HG03097 (cell line): ENCODE data around the gene ADIPOR2.
"Not testable (repeated sequence)": the region's sequence is repeated elsewhere in the genome, so short reads cannot be mapped to it uniquely, and the experiment has no call there.

ENCODE experiments used
- ATAC-seq: cut with Tn5 transposase; IDR thresholded peaks from one replicate; pipeline ENCODE4 v1.9.1; 2021; ENCODE audit not compliant: unreplicated experiment, low FRiP score

The ADIPOR2 gene

DNA sequence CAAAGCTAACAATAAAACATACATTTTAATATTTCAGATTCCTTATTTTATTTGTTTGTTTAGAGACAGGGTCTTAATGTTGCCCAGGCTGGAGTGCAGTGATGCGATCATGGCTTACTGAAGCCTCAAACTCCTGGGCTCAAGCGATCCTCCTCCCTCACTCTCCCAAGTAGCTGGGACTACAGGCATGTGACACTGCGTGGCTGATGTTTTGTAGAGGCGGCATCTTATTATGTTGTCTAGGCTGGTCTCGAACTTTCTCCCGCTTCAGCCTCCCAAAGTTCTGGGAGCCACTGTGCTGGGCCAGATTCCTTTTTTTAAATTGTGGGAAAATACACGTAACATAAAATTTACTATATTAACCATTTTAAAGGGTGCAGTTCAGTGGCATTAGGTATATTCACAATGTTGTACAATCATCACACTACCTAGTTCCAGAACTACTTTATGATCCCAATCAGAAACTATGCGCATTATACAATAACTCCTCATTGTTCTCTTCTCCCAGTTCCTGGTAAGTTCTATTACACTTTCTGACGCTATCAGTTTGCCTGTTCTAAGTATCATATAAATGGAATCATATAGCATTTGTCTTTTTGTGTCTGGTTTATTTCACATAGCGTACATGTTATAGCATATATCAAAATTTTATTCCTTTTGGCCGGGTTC lies 40.3 kb downstream of the ADIPOR2 start:
- ATAC-seq: no peak

GRCh38 chr12:1731688-1732078 lies 40.8 kb downstream of the ADIPOR2 start:
- ATAC-seq: not testable (repeated sequence)

DNA sequence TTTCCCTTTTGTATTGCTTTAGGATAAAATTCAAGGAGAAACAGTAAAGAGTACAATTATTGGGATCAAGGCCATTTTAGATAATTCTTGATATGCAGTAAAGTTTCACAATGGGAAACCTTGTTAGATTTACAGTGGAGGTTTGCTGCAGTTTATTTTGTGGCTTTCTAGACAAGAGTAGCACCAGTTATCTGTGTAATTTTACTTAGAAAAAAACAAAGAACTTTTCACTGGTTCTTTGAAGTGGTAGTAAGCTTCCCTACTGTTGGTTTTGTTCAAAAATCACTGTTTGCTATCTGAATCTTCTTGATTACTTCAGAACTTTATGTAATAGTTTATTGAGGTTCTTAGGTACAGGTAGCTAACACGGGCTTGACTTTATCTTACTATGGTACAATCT lies 42.0 kb downstream of the ADIPOR2 start:
- ATAC-seq: no peak

GRCh38 chr12:1733712-1734111 lies 42.8 kb downstream of the ADIPOR2 start:
- ATAC-seq: not testable (repeated sequence)

- no peak for ATAC-seq
Measured at GRCh38 chr12:1737652-1738286, 46.9 kb downstream of the ADIPOR2 start.

DNA sequence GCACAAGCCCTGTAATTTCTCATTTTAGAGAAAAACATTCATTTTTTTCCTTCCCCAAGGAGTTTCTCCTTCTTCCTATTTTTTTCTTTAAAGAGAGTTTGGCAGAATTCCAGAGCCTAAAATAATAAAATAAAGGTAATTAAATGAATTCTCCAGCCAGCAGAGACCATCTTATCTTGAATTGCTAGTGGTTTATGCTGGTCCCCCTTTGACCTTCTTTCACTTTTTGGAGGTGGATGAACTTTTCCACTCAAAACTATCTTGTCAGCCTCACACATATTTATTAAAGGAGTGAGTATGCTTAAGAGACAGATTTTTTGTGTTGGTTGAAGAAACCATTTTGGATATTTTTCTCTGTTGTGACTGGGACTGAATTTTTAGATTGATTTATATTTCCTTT lies 47.6 kb downstream of the ADIPOR2 start:
- ATAC-seq: no peak

DNA sequence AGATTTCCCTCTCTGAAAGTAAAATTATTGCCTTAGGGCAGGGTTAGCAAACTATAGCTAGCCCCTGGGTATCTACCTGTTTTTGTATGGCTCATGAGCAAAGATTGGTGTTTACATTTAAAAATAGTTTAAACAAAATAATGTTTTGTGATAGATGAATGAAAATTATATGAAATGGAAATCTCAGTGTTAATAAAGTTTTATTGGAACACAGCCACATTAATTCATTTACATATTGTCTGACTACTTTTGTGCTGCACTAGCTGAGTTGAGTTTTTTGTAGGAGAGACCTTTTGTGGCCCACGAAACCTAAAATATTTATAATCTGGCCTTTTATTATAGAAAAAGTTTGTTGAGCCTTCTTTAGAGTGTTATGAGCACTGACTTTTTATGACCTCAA lies 48.5 kb downstream of the ADIPOR2 start:
- ATAC-seq: no peak

GRCh38 chr12:1740161-1740948 lies 49.5 kb downstream of the ADIPOR2 start:
- ATAC-seq: no peak

DNA sequence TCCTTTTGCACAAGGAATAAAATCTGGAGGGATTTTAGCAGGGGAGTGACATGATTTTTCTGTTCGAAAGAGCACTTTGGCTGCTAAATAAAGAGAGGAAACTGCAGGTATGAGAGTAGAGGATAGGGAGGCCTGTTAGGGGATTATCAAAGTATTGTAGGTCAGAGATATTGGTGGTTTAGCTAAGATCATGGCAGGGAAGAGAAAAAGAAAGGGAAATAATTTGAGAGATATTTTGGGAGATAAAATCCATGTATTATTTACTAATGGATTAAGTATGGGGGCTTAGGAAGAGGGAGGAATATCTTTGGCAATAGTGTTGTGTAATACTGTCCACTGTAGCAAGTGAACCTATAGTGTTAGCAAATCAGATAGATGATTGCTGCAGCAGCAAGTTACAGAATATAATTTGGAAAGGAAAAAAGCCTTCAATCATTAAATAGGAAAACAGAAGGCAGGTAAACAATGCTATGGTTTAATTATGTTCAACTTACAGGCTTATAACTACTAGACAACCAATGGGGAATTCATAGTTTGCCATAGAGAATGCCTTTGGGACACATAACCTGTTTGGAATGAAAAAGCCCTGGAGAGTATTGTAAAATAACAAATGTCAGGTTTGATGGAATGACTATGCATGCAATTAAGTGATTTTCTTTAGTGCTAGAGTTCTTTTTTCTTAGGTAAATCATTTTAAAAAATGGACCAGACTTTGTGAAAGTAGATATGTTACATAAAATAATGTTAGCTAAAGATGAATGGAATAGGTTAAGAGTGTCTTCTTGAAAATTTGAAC lies 50.5 kb downstream of the ADIPOR2 start:
- ATAC-seq: no peak

DNA sequence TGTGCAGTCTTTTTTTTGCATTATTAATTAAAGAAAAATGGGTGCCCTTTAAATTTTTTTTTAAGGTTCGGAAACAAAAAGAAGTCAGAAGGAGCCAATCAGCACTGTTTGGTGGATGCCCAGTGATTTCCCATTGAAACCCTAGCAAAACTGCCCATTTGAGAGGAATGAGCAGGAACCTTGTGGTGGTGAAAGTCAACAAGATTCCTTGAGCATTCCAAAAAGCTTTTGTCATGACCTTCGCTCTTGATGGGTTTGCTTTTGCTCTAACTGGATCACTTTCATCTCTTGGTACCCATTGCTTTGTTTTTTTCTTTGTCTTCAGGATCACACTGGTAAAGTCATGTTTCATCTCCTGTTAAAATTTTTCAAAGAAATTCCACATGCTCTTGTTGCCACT lies 54.1 kb downstream of the ADIPOR2 start:
- no peak for ATAC-seq

DNA sequence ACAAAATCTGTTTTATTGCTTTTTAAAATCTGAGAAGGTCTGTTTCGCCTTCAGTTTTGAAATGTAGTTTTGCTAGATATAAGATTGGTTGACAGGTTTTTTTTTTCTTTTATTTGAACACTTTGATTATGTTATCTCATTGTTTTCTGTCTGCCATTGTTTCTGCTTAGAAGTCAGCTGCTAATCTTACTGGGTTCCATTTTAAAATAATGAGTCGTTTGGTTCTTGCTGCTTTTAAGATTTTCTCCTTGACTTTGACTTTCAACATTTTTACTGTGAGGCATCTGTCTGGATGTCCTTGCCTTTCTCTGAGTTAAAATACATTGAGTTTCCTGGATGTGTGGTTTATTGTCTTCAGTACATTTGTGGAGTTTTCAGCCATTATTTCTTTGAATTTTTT lies 56.7 kb downstream of the ADIPOR2 start:
- no peak for ATAC-seq

DNA sequence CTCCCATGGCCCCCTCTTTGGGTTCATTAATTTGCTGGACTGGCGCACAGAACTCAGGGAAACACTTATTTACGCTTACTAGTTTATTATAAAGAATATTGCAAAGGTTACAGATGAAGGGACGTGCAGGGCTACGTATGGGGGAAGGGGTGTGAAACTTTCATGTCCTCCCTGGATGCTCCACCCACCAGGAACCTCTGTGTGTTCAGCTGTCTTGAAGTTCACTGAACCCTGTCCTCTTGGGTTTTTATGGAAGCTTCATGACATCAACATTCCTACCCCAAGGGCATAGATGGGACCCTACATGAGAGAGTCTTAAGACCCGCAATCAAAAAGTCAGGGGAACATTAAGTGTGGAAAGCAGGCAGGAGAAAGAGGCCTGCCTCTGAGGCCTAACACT lies 58.1 kb downstream of the ADIPOR2 start:
- ATAC-seq: no peak

- ATAC-seq: no peak
Measured at GRCh38 chr12:1750300-1750699, 59.4 kb downstream of the ADIPOR2 start.

- no peak for ATAC-seq
Measured at GRCh38 chr12:1758376-1758775, 67.5 kb downstream of the ADIPOR2 start.

DNA sequence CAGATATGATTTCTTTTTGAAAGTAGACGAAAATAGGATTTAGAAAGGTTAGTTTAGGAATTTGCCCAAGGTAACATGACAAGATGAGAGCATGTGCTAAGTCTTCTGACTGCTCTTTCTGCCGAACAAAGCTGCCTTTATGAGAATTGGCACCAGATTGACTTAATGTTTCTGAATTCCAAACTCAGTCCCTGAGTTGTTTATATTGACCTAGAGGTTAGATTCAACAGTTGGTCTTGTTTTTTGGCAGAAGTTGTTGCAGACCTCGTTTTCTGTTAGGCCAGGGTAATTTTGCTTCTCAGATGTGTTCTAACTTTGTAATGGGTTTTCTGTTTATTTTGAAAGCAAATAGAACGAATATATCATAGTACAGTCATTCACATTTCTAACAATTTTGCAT lies 68.0 kb downstream of the ADIPOR2 start:
- no peak for ATAC-seq

DNA sequence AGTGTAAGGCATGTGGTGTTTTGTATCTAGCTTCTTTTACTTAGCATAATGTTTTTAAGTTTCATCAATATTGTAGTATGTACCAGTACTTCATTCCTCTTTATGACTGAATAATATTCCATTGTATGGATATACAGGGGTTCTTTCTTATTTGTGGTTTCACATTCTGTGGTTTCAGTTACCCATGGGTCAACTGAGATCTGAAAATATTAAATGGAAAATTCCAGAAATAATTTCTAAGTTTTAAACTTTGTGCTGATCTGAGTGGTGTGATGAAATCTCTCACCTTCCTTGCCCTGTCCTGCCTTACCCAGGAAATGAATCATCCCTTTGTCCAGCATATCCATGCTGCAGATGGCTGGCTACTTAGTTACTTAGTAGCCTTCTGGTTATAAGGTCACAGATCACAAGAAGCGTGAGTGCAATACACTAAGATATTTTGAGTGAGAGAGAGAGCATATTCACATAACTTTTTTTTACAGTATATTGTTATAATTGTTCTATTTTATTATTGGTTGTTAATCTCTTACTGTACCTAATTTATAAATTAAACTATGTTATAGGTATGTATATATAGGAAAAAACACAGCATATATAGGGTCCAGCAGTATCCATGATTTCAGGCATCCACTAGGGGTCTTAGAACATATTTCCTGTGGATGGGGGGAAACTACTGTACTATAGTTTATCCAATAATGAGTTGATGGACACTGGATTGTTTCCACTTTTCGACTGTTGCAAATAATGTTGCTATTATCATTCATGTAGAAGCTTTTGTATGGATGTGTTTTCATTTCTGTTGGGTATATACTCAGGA lies 69.9 kb downstream of the ADIPOR2 start:
- no peak for ATAC-seq

- no peak for ATAC-seq
Measured at GRCh38 chr12:1761857-1762256, 71.0 kb downstream of the ADIPOR2 start.

DNA sequence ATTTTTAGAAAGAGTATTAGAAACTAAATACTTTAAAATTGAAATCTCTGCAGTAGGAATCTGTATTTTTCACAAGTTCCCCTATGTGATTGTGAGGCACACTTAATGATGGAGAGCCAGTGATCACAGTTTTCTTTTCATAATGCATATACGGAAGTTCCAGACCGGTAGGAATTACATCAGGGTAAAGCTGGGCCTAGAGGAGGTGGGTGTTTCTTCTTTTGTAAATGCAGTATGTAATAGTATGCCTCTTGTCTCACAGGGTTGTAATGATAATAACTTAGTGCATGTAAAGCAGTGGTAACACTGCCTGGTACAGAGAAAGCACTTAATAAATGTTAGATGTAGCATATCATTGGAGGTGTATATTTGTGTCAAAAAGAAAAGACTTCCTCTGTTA lies 72.3 kb downstream of the ADIPOR2 start:
- no peak for ATAC-seq

DNA sequence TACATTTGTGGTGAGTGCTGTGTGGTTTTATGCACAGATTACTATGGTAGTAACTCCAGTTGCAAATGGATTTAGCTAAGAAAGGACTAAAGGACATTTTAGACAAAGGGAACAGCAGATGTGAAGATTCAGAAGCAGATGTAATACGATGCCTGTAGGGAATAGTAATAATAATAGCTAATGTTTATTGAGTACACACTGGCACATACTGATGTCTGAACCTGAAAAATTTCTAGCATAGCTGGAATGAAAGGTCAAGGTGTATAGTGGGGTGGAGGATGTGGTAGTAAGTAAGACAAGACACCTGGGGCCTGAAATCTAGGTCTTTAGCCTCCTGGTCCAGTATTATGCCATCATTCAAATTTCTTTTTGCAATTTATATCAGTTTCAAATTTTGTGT lies 75.2 kb downstream of the ADIPOR2 start:
- ATAC-seq: no peak

- no peak for ATAC-seq
Measured at GRCh38 chr12:1767407-1768090, 76.7 kb downstream of the ADIPOR2 start.
